T-cell (primary cell): ENCODE results near the gene URI1. TPM values are rescaled to one million over a fixed set of nuclear protein-coding genes. Genes with fewer than 3 reads are reported as not detected.

ENCODE experiments used
- ATAC-seq, 4 experiments: fragments of 200-7000 bp in 3 of 4; fragments of 150-1000 bp in 1 of 4; cut with Tn5 transposase; replicated peaks in 1 of 4; 1 replicate in 3 of 4; 2 replicates in 1 of 4; pipeline ENCODE4 v1.10.0; 2021; ENCODE audit warnings: moderate library complexity in 3 of 4, mild to moderate bottlenecking in 2 of 4, moderate number of reproducible peaks in 1 of 4
- CTCF ChIA-PET, 2 donors: fragments of 300-600 bp; sonication (Branson Sonifier 250); formaldehyde crosslinking; loops; one replicate each; lab custom pipeline; 2022; ENCODE audit warnings: antibody characterized with exemption in 2 of 2; lab: Charles Lee
- POLR2A ChIA-PET, 2 donors: fragments of 300-600 bp; sonication (Branson Sonifier 250); formaldehyde crosslinking; loops; one replicate each; lab custom pipeline; 2022; ENCODE audit warnings: antibody characterized with exemption in 2 of 2; lab: Charles Lee
- DNase-seq, 35 experiments: peaks; one replicate each; pipeline versions ENCODE4 v3.0.0 to v3.0.0-alpha.2; 2013 to 2023
- H3K27ac ChIP-seq: one replicate; pipeline ENCODE4 v1.5.1; 2013; ENCODE audit warnings: low read length
- H3K27me3 ChIP-seq, 2 experiments: replicated peaks in 1 of 2; 1 replicate in 1 of 2; 2 replicates in 1 of 2; pipeline versions ENCODE4 v1.6.1 to v1.7.0; 2013; ENCODE audit warnings: low read length in 1 of 2, mixed read lengths in 1 of 2; ENCODE audit not compliant: control insufficient read depth in 2 of 2, insufficient read depth in 2 of 2; ENCODE audit errors: extremely low read depth in 1 of 2
- H3K36me3 ChIP-seq, 2 donors: 1 replicate in 1 of 2; 2 replicates in 1 of 2; pipeline versions ENCODE4 v1.6.1 to v1.7.0; 2013; ENCODE audit warnings: low read length in 1 of 2; ENCODE audit not compliant: control insufficient read depth in 2 of 2, insufficient read depth in 1 of 2; ENCODE audit errors: extremely low read depth in 1 of 2
- H3K4me1 ChIP-seq, 2 experiments: 1 replicate in 1 of 2; 2 replicates in 1 of 2; pipeline versions ENCODE4 v1.6.1 to v1.7.0; 2013; ENCODE audit warnings: low read length in 2 of 2, mixed read lengths in 1 of 2; ENCODE audit not compliant: insufficient read depth in 2 of 2, control insufficient read depth in 1 of 2; ENCODE audit errors: extremely low read depth in 1 of 2
- H3K4me3 ChIP-seq, 2 donors: 1 replicate in 1 of 2; 2 replicates in 1 of 2; pipeline versions ENCODE4 v1.5.1 to v1.7.0; 2013; ENCODE audit warnings: mild to moderate bottlenecking in 2 of 2, low read length in 1 of 2, moderate library complexity in 1 of 2; ENCODE audit not compliant: control insufficient read depth in 1 of 2; ENCODE audit errors: extremely low read depth in 1 of 2
- H3K9me3 ChIP-seq: 2 replicates; pipeline ENCODE4 v1.7.0; 2013
- H3K27ac Mint-ChIP-seq, 2 donors: one replicate each; pipeline ENCODE4 v1.8.0; 2020 to 2021; ENCODE audit warnings: mild to moderate bottlenecking in 2 of 2, mixed read lengths in 2 of 2
- H3K27me3 Mint-ChIP-seq, 2 donors: one replicate each; pipeline ENCODE4 v1.8.0; 2021 to 2022; ENCODE audit warnings: mixed read lengths in 2 of 2
- H3K36me3 Mint-ChIP-seq: one replicate; pipeline ENCODE4 v1.8.0; 2021; ENCODE audit warnings: mixed read lengths
- H3K4me1 Mint-ChIP-seq, 3 donors: one replicate each; pipeline ENCODE4 v1.8.0; 2020 to 2022; ENCODE audit warnings: mixed read lengths in 3 of 3, mild to moderate bottlenecking in 1 of 3
- H3K4me3 Mint-ChIP-seq, 3 donors: one replicate each; pipeline ENCODE4 v1.8.0; 2020 to 2022; ENCODE audit warnings: mild to moderate bottlenecking in 3 of 3, mixed read lengths in 3 of 3, moderate library complexity in 3 of 3
- H3K9me3 Mint-ChIP-seq, 3 donors: one replicate each; pipeline ENCODE4 v1.8.0; 2020 to 2022; ENCODE audit warnings: mixed read lengths in 3 of 3
- WGBS: methylation state at CpG from one replicate; pipeline ENCODE4 v1.1.5; 2013; ENCODE audit warnings: missing lambda C conversion rate; ENCODE audit not compliant: insufficient coverage; 5-methylcytosine and 5-hydroxymethylcytosine counted together
- total RNA-seq, 35 experiments: library from RNA in 6 of 35; stranded (reverse) in 6 of 35; fragments of 120-200 nt in 1 of 35; gene quantifications; one replicate each; pipeline versions ENCODE4 v1.2.1 to v1.2.4 and lab custom pipeline; 2013 to 2026

URI1 gene
- total RNA-seq, 5 donors from 2014 or later (not counting 1 experiment from before 2014, with no cell fraction given): 69.0 to 84.8 (median 75.7) TPM

GRCh38 chr19:30064771-30065494, 122.9 kb downstream of the URI1 start:
- Histone ChIP-seq H3K4me1 (no peaks in the 10 kb centered on the region), H3K4me3 (no peak overlapping the region), H3K27me3 (peaks cover 0 to 31% of the 10 kb centered on the region in 2 experiments), H3K36me3 (no peaks in the 10 kb centered on the region), H3K27ac (no peak overlapping the region), H3K9me3 (no peaks in the 10 kb centered on the region)
- CTCF ChIA-PET: no interaction called here
- no peak for DNase-seq
- ATAC-seq: no peak
- Mint-ChIP-seq H3K36me3 (no peaks in the 10 kb centered on the region), H3K4me3 (no peak overlapping the region), H3K4me1 (no peaks in the 10 kb centered on the region), H3K27ac (no peak overlapping the region), H3K9me3 (no peaks in the 10 kb centered on the region), H3K27me3 (peaks cover 0 to 2% of the 10 kb centered on the region in 2 donors)
- 73% methylated on average over 15 of the region's 16 CpGs for WGBS
- POLR2A ChIA-PET: no interaction called here

GRCh38 chr19:30065680-30066606, 123.9 kb downstream of the URI1 start:
- Mint-ChIP-seq H3K4me3 (no peak overlapping the region), H3K27me3 (peaks cover 0 to 2% of the 10 kb centered on the region in 2 donors), H3K27ac (no peak overlapping the region), H3K36me3 (no peaks in the 10 kb centered on the region), H3K9me3 (no peaks in the 10 kb centered on the region), H3K4me1 (no peaks in the 10 kb centered on the region)
- ChIA-PET CTCF (no interaction called here), POLR2A (no interaction called here)
- Histone ChIP-seq H3K36me3 (no peaks in the 10 kb centered on the region), H3K4me3 (no peak overlapping the region), H3K27me3 (peaks cover 0 to 35% of the 10 kb centered on the region in 2 experiments), H3K9me3 (no peaks in the 10 kb centered on the region), H3K27ac (no peak overlapping the region), H3K4me1 (no peaks in the 10 kb centered on the region)
- whole genome bisulfite sequencing: 90% methylated on average over 2 of the region's 5 CpGs
- ATAC-seq: no peak
- no peak for DNase-seq

Other genes with a start within 250 kb of the URI1 start
- gene C19orf12, start 227.0 kb upstream of the URI1 start, total RNA-seq: 10 to 100 TPM; 25.1 to 38.7 (median 34.2) TPM
- 10 to 100 TPM in 1 of 5 donors, 1 to 10 TPM in 4; 4.1 to 10.1 (median 6.0) TPM for gene CCNE1, start 130.2 kb upstream of the URI1 start, total RNA-seq